ENCODE measurements around the gene ATXN7L1. TPM values are rescaled to one million over a fixed set of nuclear protein-coding genes. Genes with fewer than 3 reads are reported as not detected.

The ATXN7L1 gene
- polyA plus RNA-seq, 3 donors, result 8.0 to 10.5 (median 9.9) TPM

GRCh38 chr7:105565190-105565589 lies 311.2 kb downstream of the ATXN7L1 start:
- no peak for DNase-seq (ENCODE audit: low read depth in 3 of 3, low spot score in 2 of 3)

- no peak for DNase-seq (ENCODE audit: low read depth in 3 of 3, low spot score in 2 of 3)
Measured at GRCh38 chr7:105559926-105560325, 316.5 kb downstream of the ATXN7L1 start.

Other genes starting within 250 kb of the ATXN7L1 start
- 1 to 10 TPM; 4.8 to 5.9 (median 5.0) TPM for gene CDHR3, start 86.7 kb upstream of the ATXN7L1 start, polyA plus RNA-seq (ENCODE audit: insufficient read length in 3 of 3)
- gene SYPL1, start 235.7 kb upstream of the ATXN7L1 start, polyA plus RNA-seq (ENCODE audit: insufficient read length in 3 of 3), result 100 to 1,000 TPM; 151 to 159 (median 153) TPM

Data from right renal cortex interstitium (tissue), 3 donors.